ENCODE results near the gene GLYATL1B. TPM values are rescaled to one million over a fixed set of nuclear protein-coding genes. Genes with fewer than 3 reads are reported as not detected.
"Not testable (repeated sequence)": the region's sequence is repeated elsewhere in the genome, so short reads cannot be mapped to it uniquely, and the experiment has no call there.

The GLYATL1B gene
- not detected for total RNA-seq
- long read RNA-seq = 0 reads

GRCh38 chr11:59086007-59086406, at the start of gene GLYATL1B:
TSS of gene GLYATL1B (plus strand) at chr11:59086307. CDS start at chr11:59086307, 0 bp downstream.
- ATAC-seq; DNase-seq (ENCODE audit: missing footprints); intact Hi-C loops (cut with DNase I): not testable (repeated sequence)

GRCh38 chr11:59036542-59036941, 49.6 kb upstream of the GLYATL1B start:
- DNase-seq (ENCODE audit: missing footprints); intact Hi-C loops (cut with DNase I); ATAC-seq: not testable (repeated sequence)

DNA sequence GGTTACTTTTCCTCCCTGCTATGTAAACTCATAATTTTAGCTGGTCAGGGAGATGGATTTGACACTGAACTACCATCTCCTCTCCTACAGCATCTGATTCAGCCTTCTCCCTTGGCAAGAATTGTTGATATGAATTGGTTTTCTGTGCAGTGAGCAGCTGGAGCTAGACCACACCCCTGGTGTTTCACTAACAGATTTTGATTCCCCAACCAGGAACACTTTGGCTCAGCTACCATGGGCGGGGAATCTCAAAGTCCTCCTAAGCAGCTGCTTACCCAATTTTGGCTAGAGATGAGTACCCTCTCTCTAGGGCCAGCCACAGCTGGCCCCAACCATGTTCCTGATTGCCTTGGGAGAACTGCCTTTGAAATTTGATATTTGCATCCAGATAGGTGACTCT, 48.7 kb upstream of the GLYATL1B start:
- intact Hi-C loops (cut with DNase I); DNase-seq (ENCODE audit: missing footprints): not testable (repeated sequence)
- peak; percentile 65 for ATAC-seq

- intact Hi-C loops (cut with DNase I) = no loop called here
- no peak for ATAC-seq
Measured at GRCh38 chr11:59040607-59041006, 45.5 kb upstream of the GLYATL1B start.

DNA sequence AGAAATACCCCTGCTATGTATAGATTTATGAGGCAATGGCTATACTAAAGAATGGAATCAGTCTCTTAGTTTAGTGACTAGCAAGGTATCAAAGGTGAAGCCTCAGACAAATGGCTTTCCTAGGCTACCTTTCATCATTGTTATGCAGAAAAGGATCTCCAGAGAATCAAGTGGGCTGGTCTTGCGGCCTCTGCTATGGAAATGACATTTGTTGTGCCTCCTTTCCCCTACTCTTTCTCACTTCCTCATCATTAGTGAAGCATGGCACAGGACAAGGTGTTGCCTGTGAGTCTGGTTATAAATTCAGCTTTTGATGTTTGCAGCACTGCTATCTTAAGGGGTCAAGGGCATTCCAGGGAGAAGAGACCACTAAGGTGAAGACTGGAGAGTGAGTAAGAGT, 34.7 kb upstream of the GLYATL1B start:
- ATAC-seq; intact Hi-C loops (cut with DNase I); DNase-seq (ENCODE audit: missing footprints): not testable (repeated sequence)

More at GRCh38 chr11:59040607-59041006, 45.5 kb upstream of the GLYATL1B start:
- DNase-seq (ENCODE audit: missing footprints) = no peak

GRCh38 chr11:59052355-59052754, 33.8 kb upstream of the GLYATL1B start:
- intact Hi-C loops (cut with DNase I); DNase-seq (ENCODE audit: missing footprints); ATAC-seq: not testable (repeated sequence)

DNA sequence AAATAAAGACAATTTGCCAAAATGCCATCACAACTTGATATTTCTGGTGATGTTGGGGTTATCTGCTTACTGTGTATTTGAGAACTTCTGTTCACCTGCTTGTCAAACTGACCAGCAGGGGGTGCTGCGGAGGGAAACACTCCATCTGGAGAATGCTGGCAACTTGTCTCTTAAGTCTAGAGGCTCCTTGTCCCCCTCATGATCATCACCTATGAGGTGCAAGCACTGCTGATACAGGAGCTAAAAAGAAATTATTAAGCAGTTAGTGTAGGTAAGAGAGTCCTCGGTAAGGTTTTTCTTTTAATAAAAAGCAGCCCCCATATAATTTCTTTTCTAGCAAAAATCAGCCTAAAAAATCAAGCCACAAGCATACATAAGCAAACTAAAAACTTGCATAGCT, 32.7 kb upstream of the GLYATL1B start:
- peak; percentile 78 for DNase-seq (ENCODE audit: missing footprints)
- no peak for ATAC-seq
- intact Hi-C loops (cut with DNase I) = no loop called here

- ATAC-seq (peak; percentile 68), DNase-seq (ENCODE audit: missing footprints) (peak; percentile 76)
- intact Hi-C loops (cut with DNase I) = not testable (repeated sequence)
Measured at GRCh38 chr11:59058120-59059033, 27.7 kb upstream of the GLYATL1B start.

DNA sequence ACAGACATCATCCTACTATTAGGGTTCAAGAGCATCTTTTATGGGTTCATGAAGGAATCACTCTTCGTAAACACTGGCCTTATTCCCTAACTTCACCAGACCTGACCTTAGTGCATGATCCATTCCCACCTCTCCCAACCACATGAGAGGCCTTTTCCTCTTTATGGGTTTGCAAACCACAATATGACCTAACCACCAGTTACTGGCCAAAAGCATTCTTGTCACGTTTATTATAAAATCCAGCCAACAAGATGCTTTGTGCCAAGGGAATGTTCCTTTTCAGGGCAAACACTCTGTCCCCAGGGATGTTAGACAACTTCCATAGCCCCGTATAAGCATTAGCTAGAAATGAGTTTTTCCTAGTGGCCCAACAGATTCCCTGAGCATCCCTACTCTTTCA, 26.0 kb upstream of the GLYATL1B start:
- ATAC-seq; intact Hi-C loops (cut with DNase I); DNase-seq (ENCODE audit: missing footprints): not testable (repeated sequence)

GRCh38 chr11:59062602-59063529, 23.2 kb upstream of the GLYATL1B start:
- intact Hi-C loops (cut with DNase I) = no loop called here
- ATAC-seq (no peak), DNase-seq (ENCODE audit: missing footprints) (no peak)

DNA sequence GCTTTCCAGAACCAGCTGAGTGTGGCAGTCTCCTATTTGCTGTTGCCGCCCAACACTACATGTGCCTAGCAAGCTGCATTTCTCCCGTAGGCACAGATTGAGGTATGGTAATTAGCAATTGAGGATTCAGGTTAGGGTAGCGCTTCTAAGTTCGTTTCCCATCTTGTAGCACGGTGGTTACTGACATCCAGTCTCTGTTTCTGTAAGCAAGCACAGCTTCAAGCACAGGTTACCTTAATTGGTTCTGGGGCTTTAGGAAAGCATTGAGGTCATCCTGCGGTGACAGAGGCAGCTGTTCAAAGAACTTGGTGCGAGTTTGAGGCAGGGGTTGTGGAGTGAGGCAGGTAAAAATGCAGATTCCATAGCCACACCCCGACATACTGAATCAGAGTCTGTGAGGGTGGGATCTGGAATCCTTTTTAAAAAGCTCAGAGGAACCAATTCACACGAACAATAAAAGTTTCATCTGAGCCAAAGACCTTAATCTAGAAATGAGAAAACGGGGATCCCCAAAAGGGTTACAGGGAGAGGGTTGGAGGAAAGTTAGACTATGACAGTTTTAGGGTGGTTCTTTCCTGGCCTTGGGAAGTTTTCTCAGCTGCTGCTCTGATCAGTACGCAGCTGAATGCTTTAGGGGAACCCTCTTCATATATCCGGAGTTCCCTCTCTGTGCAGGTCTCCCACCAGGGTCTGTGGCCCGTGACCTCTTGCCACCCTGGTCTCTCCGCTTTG, 21.9 kb upstream of the GLYATL1B start:
- ATAC-seq; DNase-seq (ENCODE audit: missing footprints); intact Hi-C loops (cut with DNase I): not testable (repeated sequence)

DNA sequence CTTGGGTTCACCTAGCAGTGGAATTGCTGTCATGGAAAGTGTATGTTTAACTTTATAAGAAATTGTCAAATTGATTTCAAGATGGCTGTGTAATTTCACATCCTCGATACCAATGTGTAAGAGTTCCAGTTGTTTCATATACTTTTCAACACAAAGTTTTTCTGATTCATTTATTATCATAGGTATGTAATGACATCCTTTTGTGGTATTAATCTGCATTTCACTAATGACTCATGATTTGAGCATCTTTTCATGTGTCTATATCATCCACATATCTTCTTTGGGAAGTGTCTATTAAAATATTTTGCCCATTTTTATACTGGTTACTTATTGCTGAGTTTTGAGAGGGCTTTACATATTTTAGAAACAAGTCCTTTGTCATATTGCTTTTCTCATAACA, 17.0 kb upstream of the GLYATL1B start:
- intact Hi-C loops (cut with DNase I) = no loop called here
- ATAC-seq (no peak), DNase-seq (ENCODE audit: missing footprints) (no peak)

- intact Hi-C loops (cut with DNase I) = no loop called here
- DNase-seq (ENCODE audit: missing footprints) (no peak), ATAC-seq (no peak)
Measured at GRCh38 chr11:59076876-59077571, 9.1 kb upstream of the GLYATL1B start.

- no peak for DNase-seq (ENCODE audit: missing footprints)
- intact Hi-C loops (cut with DNase I) = no loop called here
- ATAC-seq = no peak
Measured at GRCh38 chr11:59078435-59078834, 7.7 kb upstream of the GLYATL1B start.

GRCh38 chr11:59079086-59079485, 7.0 kb upstream of the GLYATL1B start:
- ATAC-seq = no peak
- intact Hi-C loops (cut with DNase I) = no loop called here

DNA sequence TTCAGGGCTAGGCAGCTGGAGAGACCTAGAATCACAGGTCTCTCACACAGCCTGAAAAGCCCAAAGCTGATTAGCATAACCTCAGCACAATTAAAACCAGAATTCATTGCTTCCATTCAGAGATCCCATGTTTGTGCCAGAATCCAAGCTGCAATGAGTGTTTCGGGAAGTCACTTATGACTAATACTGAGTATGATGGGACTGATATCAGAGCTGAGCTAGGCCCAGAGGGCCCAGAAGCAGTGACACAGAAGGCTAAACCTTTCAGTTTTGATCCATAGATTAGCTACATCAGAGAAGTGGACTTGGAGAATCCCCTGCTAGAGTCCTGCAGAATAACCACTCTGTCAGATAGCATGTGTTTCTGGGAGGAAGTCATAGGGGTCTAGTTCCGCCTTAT, 5.7 kb upstream of the GLYATL1B start:
- DNase-seq (ENCODE audit: missing footprints); intact Hi-C loops (cut with DNase I); ATAC-seq: not testable (repeated sequence)

More at GRCh38 chr11:59079086-59079485, 7.0 kb upstream of the GLYATL1B start:
- DNase-seq (ENCODE audit: missing footprints) = no peak

- ATAC-seq = not testable (repeated sequence)
Measured at GRCh38 chr11:59081430-59082020, 4.6 kb upstream of the GLYATL1B start.

More at GRCh38 chr11:59081430-59082020, 4.6 kb upstream of the GLYATL1B start:
- DNase-seq (ENCODE audit: missing footprints); intact Hi-C loops (cut with DNase I): not testable (repeated sequence)
